HTR-8/SVneo (cell line): ENCODE results near the gene DAPK1.
"Not testable (repeated sequence)": the region's sequence is repeated elsewhere in the genome, so short reads cannot be mapped to it uniquely, and the experiment has no call there.

Source experiments
- DNase-seq: peaks from one replicate; pipeline ENCODE4 v3.0.0; 2011; ENCODE audit warnings: low spot score, mixed read lengths; ENCODE audit not compliant: insufficient read length
- FAIRE-seq: peaks from 2 replicates; lab custom pipeline; 2011; peaks lifted over from hg19 to GRCh38; lab: Jason Lieb, UNC

Gene DAPK1

GRCh38 chr9:87744247-87744646, 246.6 kb downstream of the DAPK1 start:
- DNase-seq, FAIRE-seq: not testable (repeated sequence)

DNA sequence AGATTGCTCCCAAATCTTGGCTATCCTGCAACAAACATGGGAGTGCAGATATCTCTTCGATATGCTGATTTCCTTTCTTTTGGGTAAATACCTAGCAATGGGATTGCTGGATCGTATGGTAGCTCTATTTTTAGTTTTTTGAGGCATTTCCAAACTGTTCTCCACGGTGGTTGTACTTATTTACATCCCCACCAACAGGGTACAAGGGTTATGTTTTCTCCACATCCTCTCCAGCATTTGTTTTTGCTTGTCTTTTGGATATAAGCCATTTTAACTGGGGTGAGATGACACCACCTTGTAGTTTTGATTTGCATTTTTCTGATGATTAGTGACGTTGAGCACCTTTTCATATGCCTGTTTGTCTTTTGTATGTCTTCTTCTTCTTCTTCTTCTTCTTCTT, 248.5 kb downstream of the DAPK1 start:
- FAIRE-seq, result no peak
- no peak for DNase-seq

- FAIRE-seq (no peak), DNase-seq (no peak)
These were observed 251.2 kb downstream of the DAPK1 start for GRCh38 chr9:87748881-87749280.

- FAIRE-seq, result no peak
- DNase-seq, result no peak
These were observed 251.8 kb downstream of the DAPK1 start for GRCh38 chr9:87749335-87750035.

DNA sequence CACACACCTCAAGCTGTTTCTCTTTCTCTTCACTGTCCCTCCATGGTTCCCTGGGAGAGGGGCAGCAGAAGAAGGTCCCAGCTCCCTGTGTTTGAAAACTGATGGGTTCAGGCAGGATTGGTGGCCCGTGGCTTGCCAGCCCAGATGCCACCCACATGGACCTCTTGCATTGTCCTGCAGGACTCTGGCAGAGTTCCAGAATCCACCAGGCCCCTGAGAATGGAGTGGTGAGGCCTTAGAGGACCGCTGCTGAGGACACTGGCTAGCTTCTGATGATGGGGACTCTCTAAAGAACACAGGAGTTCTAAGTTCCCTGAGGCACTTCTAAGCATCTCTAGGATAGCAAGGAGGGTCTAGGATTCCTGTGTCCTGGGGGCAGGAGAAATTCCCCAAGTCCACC, 253.1 kb downstream of the DAPK1 start:
- DNase-seq (no peak), FAIRE-seq (no peak)

- DNase-seq, result no peak
- FAIRE-seq, result no peak
These were observed 253.8 kb downstream of the DAPK1 start for GRCh38 chr9:87751423-87751822.

DNA sequence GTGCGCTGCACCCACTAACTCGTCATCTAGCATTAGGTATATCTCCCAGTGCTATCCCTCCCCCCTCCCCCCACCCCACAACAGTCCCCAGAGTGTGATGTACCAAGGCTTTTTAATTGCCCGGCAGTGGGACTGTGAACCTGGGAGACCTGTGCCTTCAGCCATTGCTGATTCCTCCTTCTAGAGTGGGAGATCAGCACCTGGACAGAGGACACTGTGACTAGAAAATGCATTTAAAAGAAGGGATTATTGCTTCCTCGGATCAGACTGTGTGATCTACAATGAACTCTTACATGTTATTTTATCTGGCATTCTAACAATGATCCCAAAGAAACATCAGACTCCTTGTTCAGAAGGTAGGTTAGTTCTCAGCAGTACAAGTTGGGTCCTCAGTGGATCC, 254.2 kb downstream of the DAPK1 start:
- DNase-seq, result no peak
- FAIRE-seq, result no peak

GRCh38 chr9:87753313-87753712, 255.6 kb downstream of the DAPK1 start:
- FAIRE-seq, result no peak

More at GRCh38 chr9:87753313-87753712, 255.6 kb downstream of the DAPK1 start:
- no peak for DNase-seq
